Measurements from ENCODE around the gene BRME1. TPM values are rescaled to one million over a fixed set of nuclear protein-coding genes. Genes with fewer than 3 reads are reported as not detected.

Gene BRME1
- total RNA-seq, 1 donor from 2014 or later, result 3.4 TPM

DNA sequence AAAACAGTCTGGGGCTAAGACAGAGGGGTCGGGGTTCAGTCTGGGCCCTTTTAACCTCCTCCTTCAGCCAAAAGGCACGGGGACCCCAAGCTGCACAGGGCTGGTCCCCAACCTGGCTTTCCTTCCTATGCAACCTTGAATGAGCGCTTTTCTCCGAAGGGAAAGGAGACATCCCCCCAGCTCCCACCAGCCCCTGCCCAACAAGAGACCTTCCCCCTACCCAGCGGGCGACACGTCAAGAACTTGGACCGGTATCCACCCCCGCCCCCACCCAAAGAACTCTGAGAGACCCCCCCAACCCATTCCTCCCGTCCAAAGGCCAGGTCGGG lies 64.0 kb downstream of the BRME1 start:
- no peak for DNase-seq (ENCODE audit: low spot score)
- H3K27me3 Mint-ChIP-seq (ENCODE audit: unreplicated experiment), result peaks cover 23% of the 10 kb centered on the region
- peak overlapping the region; percentile 90 for H3K27ac Mint-ChIP-seq (ENCODE audit: unreplicated experiment)
- no peaks in the 10 kb centered on the region for H3K36me3 Mint-ChIP-seq (ENCODE audit: low read depth, unreplicated experiment)
- TF ChIP-seq, protein P1, sequence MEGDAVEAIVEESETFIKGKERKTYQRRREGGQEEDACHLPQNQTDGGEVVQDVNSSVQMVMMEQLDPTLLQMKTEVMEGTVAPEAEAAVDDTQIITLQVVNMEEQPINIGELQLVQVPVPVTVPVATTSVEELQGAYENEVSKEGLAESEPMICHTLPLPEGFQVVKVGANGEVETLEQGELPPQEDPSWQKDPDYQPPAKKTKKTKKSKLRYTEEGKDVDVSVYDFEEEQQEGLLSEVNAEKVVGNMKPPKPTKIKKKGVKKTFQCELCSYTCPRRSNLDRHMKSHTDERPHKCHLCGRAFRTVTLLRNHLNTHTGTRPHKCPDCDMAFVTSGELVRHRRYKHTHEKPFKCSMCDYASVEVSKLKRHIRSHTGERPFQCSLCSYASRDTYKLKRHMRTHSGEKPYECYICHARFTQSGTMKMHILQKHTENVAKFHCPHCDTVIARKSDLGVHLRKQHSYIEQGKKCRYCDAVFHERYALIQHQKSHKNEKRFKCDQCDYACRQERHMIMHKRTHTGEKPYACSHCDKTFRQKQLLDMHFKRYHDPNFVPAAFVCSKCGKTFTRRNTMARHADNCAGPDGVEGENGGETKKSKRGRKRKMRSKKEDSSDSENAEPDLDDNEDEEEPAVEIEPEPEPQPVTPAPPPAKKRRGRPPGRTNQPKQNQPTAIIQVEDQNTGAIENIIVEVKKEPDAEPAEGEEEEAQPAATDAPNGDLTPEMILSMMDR (IDR thresholded peaks at IDR 0.05; ENCODE audit: unreplicated experiment), result no peak
- H3K9me3 Mint-ChIP-seq (ENCODE audit: unreplicated experiment), result no peaks in the 10 kb centered on the region
- H3K4me1 Mint-ChIP-seq (ENCODE audit: unreplicated experiment), result peaks cover 35% of the 10 kb centered on the region
- peak overlapping the region; percentile 97 for H3K4me3 Mint-ChIP-seq (ENCODE audit: unreplicated experiment)

DNA sequence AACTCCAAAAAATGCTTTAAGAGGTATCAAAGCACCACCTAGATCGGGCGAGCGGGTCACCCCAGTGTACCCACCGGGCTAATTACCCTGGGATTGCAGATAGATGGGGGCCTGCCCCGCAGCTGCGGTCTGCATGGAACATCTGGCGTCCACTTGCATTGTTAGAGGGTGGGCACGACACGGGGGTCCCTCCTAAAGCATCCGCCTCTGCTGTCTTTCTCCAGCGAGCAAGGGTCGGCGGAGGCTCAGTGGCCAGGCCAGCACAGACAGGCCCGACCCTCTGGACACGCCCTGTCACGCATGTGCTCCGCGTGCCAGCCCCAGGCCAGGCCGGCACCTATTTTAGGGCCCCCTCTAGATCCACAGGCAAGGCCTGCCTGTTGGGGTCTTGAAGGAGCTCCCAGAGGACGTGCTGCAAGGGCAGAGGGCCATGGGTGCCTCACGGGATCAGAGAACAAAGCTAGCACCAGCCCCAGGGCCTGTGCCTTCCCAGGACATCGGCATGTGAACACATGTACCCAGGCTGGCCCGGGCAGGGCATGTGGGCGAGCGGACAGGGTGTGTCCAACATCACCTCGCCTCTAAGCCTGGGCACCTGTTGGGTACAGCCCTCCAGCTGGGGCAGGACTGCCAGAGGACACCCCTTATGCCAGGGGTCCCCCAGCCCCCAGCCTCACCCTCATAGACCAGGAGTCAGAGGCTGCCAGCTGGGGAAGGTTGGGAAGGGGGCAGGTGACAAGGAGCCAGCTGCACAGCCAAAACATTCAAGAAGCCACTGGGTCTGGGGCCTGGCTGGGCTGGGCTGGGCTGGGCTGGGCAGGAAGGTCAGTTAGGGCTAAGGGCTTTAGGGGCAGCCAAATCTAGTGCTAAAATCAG lies 64.6 kb downstream of the BRME1 start:
- peaks cover 30% of the 10 kb centered on the region for H3K4me1 Mint-ChIP-seq (ENCODE audit: unreplicated experiment)
- peak overlapping the region; percentile 97 for H3K4me3 Mint-ChIP-seq (ENCODE audit: unreplicated experiment)
- H3K27me3 Mint-ChIP-seq (ENCODE audit: unreplicated experiment), result peaks cover 18% of the 10 kb centered on the region
- H3K9me3 Mint-ChIP-seq (ENCODE audit: unreplicated experiment), result no peaks in the 10 kb centered on the region
- H3K27ac Mint-ChIP-seq (ENCODE audit: unreplicated experiment), result peak overlapping the region; percentile 90
- DNase-seq (ENCODE audit: low spot score), result no peak
- H3K36me3 Mint-ChIP-seq (ENCODE audit: low read depth, unreplicated experiment), result no peaks in the 10 kb centered on the region
- TF ChIP-seq, protein P1 (IDR thresholded peaks at IDR 0.05; ENCODE audit: unreplicated experiment), result no peak

DNA sequence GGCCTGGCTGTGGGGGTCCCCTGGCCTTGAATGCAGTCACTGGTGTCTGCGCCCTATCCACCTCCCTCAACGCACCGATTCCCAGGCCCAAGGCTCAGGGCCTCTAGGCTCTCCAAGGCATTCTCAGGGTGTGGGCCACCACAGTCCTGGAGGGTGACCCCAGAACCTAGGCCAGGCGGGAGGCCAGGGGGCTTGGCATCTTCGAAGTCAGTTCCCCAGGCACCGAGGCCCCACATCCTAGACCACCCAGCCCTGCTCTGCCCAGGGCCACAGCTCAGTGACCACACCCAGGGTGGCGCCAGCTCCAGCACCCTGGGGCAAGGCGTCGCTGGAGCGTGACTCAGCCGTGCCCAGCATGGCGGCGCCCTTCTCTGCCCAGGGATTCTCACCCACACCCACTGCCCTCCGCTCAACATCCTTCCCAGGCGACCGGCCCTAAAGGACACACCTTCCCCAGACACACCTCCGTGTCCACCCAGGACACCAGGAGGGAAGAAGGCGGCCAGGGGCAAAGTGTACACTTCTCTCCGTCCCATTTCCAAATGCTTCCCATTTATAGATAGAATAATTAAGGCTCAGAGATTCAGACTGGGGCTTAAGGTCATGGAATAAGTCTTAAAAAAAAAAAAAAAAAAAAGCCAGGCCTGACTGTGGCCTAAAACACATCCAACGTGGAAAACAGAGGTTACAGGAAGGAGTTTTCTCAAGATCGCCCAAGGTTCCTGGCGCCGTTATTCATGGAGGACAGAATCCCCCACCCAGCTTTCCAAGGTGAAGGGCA lies 65.4 kb downstream of the BRME1 start:
- H3K4me3 Mint-ChIP-seq (ENCODE audit: unreplicated experiment), result peak overlapping the region; percentile 73

DNA sequence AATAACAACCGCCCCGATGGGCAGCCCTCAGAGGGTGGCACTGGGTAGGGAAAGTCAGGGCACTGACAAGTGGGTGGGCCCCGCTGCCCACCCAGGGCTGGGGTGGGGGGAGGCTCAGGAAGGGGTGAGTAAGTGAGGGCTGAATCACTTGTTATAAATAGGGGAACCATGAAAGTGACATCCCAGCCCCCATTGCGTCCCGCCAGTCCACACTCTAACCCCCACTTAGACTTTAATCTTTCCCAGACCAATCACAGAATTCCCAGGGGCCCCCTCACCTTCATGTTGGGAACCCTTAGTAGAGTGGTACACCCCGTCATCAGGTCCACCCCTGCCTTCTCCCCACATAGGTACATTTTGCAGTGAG lies 66.0 kb downstream of the BRME1 start:
- no peaks in the 10 kb centered on the region for H3K9me3 Mint-ChIP-seq (ENCODE audit: unreplicated experiment)
- peaks cover 22% of the 10 kb centered on the region for H3K4me1 Mint-ChIP-seq (ENCODE audit: unreplicated experiment)
- no peaks in the 10 kb centered on the region for H3K36me3 Mint-ChIP-seq (ENCODE audit: low read depth, unreplicated experiment)
- no peak for DNase-seq (ENCODE audit: low spot score)
- no peak overlapping the region for H3K27ac Mint-ChIP-seq (ENCODE audit: unreplicated experiment)
- peaks cover 14% of the 10 kb centered on the region for H3K27me3 Mint-ChIP-seq (ENCODE audit: unreplicated experiment)
- TF ChIP-seq, protein P1 (IDR thresholded peaks at IDR 0.05; ENCODE audit: unreplicated experiment), result no peak
- H3K4me3 Mint-ChIP-seq (ENCODE audit: unreplicated experiment), result no peak overlapping the region

More for the DNA sequence above, 65.4 kb downstream of the BRME1 start:
- Mint-ChIP-seq H3K27ac (ENCODE audit: unreplicated experiment) (peak overlapping the region; percentile 30), H3K9me3 (ENCODE audit: unreplicated experiment) (no peaks in the 10 kb centered on the region), H3K27me3 (ENCODE audit: unreplicated experiment) (peaks cover 15% of the 10 kb centered on the region), H3K4me1 (ENCODE audit: unreplicated experiment) (peaks cover 23% of the 10 kb centered on the region), H3K36me3 (ENCODE audit: low read depth, unreplicated experiment) (no peaks in the 10 kb centered on the region)
- DNase-seq (ENCODE audit: low spot score), result no peak
- TF ChIP-seq, protein P1 (IDR thresholded peaks at IDR 0.05; ENCODE audit: unreplicated experiment), result no peak

Data from endothelial cell (in vitro differentiated cells).